Activated CD4-positive, CD25-positive, alpha-beta regulatory T cell (primary cell): ENCODE measurements around the gene GPR108.
"Not testable (repeated sequence)": the region's sequence is repeated elsewhere in the genome, so short reads cannot be mapped to it uniquely, and the experiment has no call there.

Source experiments
- DNase-seq, 4 experiments: peaks; one replicate each; lab custom pipeline; 2025; lab: John Stamatoyannopoulos, UW

Gene GPR108

GRCh38 chr19:6761053-6761676, 23.8 kb upstream of the GPR108 start:
- no peak for DNase-seq

DNA sequence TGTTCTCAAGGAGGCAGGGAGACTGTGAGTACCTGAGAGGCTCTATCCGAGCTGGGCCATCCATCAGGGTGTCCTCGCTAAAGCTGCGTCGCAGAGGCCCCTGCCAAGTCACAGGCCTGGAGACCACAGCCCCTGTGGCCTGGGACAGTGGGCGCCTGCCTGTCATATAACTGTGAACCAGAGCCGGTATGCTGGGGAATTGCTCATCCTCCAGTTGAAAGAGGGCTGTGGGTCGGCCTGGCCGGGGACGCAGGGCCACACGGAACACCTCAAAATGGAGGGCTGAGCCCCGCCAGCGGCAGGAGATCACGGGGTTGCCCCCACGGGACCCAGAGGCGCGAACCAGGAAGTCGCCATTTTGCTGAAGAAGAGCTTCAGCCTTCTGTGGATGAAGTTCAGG, 23.2 kb upstream of the GPR108 start:
- DNase-seq, result no peak

DNA sequence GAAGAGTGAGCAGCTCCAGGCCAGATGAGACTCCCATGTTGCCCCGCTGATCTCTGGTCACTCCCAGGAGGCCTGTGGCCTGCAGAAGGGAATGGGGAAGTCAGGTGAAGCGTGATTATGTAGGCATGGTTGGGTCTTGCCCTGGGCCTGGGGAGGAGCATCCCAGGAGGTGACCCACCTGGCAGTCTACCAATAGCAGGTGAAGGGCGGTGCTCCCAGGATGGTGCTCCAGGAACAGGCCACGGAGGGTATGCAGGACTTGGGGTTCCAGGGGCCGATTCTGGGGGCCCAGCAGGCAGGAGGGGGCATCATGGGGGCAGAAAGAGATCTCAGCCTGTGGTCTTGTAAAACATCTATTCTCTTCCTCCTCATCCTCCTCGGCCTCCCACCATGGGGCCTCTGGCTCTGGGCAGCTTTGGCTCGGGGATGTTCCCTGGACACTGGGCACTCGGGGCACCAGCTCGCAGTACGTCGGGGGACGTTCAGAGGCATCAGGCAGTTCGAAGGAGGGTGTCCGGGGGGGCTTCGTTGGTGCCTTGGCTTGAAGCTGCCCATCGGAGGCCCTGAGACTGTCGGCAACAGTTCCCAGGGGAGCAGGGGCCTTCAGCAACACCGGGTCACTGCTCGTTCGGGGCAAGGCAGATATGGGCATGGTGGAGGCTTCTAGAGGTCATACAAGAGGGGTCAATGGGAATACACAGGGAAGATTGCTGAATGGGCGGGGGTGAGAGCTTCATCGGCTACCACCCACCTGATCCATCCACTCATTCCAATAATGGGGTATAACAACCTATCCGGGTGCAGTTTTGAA, 17.5 kb upstream of the GPR108 start:
- DNase-seq, result no peak

GRCh38 chr19:6754136-6754535, 16.8 kb upstream of the GPR108 start:
- no peak for DNase-seq

- DNase-seq, result peak; percentile 50 to 75 (median 60)
Measured at GRCh38 chr19:6753178-6754031, 16.0 kb upstream of the GPR108 start.

DNA sequence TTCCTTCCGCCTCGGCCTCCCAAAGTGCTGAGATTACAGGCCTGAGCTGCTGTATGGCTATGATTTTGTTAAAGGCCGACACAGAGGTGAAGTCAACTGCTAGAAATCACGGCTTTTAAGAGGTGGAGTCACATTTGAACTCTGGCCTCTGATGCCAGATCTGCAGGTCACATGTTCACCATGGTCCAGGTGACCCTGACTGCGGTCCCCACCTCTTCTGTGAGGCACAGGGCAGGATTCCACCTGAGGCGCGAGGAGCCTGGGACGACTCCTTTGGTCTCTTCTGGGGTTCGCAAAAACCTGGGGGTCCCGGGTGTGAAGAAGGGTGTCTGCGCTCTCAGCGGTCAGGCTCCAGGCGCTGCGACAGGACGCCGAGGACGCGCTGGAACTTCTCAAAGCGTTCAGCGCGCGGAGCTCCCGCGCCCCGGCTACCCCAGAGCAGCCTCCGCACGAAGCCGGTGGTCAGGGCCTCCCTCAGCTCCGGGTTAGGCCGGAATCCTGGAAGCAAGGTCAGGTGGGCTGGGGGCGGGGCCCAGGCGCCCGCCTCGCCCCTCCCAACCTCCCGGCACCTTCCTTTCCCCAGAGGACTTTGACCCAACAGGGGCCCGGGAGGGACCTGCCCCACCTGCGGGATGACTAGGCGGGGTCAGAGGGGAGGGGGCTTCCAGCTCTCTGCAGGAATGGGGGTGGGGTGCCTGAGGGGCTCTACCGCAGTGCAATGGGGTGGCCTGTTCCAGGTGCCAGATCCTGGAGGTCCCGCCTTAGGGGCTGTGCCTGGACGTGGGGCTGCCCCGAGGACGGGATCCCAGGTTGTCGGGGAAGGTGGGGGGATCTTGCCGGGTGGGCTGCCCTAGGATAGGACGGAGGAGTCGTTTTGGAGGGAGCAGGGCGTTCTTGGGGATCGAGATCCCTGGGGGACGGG, 15.1 kb upstream of the GPR108 start:
- DNase-seq, result no peak

- DNase-seq, result no peak
Measured at GRCh38 chr19:6751189-6751588, 13.8 kb upstream of the GPR108 start.

DNA sequence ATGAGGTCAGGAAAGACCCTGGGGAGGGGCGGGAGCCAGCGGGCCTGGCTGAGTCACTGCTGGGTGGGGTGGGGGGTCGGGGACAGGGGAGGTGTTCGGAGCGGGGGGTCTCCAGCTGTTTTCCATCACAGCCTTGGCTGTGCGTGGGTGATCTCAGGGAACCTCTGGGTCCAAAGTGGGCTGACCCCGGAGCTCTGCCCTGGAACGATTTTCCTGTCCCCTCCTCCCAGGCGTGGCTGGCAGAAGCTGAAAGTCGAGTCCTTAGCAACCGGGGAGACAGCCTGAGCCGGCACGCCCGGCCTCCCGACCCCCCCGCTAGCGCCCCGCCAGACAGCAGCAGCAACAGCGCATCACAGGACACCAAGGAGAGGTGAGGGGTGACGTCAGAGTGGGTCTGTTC, 12.7 kb upstream of the GPR108 start:
- DNase-seq, result no peak

DNA sequence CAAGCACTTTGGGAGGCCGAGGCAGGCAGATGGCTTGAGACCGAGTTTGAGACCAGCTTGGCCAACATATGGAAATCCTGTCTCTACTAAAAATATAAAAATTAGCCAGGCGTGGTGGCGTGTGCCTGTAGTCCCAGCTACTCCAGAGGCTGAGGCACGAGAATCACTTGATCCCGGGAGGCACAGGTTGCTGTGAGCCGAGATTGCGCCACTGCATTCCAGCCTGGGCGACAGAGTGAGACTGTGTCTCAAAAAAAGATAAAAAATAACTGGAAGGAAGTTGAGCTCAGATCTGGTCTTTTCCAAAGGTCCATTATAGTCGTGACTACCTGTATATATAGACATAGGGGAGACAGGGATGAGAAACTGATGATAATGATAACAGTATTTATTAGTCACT, 11.2 kb upstream of the GPR108 start:
- not testable (repeated sequence) for DNase-seq

GRCh38 chr19:6745965-6746364, 8.6 kb upstream of the GPR108 start:
- DNase-seq, result no peak

DNA sequence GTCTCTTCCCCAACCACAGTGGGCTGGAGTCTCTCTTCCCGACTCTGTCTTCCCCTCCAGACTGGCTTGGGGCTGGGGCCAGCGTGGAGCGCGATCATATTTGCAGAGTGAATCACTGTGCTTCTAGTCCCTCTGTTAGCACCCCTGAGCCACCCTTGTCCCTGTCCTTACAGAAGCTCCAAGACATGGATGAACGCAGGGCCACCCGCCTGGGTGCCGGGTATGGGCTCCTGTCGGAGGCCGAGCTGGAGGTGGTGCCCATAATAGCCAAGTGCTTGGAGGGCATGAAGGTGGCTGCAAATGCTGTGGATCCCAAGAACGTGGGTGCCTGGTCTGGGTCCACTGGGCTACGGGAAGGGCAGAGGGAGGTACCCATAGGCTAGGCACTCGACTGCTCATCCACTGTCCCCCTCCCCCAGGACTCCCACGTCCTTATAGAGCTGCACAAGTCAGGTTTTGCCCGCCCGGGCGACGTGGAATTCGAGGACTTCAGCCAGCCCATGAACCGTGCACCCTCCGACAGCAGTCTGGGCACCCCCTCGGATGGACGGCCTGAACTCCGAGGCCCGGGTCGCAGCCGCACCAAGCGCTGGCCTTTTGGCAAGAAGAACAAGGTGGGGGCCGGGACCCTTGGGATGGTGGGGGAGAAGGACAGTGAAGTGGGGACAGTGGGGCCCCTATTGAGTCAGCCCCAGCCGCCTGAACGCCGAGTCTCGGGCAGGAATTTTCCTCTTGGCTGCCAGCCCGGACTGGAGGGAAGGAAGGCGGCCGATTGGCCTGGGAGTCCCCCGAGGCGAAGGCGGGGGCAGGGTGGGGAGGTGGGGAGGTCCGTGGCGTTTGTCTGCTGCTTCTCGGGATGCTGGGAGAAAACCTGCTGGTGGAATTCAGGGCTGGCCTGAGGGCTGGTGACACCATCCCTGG, 7.3 kb upstream of the GPR108 start:
- no peak for DNase-seq

GRCh38 chr19:6743714-6744380, 6.5 kb upstream of the GPR108 start:
- no peak for DNase-seq

GRCh38 chr19:6743066-6743465, 5.7 kb upstream of the GPR108 start:
- DNase-seq, result no peak

GRCh38 chr19:6740589-6741343, 3.4 kb upstream of the GPR108 start:
- DNase-seq, result no peak

- no peak for DNase-seq
Measured at GRCh38 chr19:6739883-6740588, 2.7 kb upstream of the GPR108 start.

- DNase-seq, result peak; percentile 64 to 71 (median 68)
Measured at GRCh38 chr19:6739390-6739882, 2.1 kb upstream of the GPR108 start, which contains the start of gene TRIP10. Gene TRIP10 (plus strand): TSS chr19:6739680. CDS start chr19:6739762, 82 bp downstream.

- DNase-seq, result no peak
Measured at GRCh38 chr19:6738787-6739389, 1.5 kb upstream of the GPR108 start.
